ENCODE results near the gene FAM185A. TPM values are rescaled to one million over a fixed set of nuclear protein-coding genes. Genes with fewer than 3 reads are reported as not detected.
"Not testable (repeated sequence)": the region's sequence is repeated elsewhere in the genome, so short reads cannot be mapped to it uniquely, and the experiment has no call there.

Gene FAM185A
- total RNA-seq, 1 experiment from 2014 or later: 12.5 TPM

DNA sequence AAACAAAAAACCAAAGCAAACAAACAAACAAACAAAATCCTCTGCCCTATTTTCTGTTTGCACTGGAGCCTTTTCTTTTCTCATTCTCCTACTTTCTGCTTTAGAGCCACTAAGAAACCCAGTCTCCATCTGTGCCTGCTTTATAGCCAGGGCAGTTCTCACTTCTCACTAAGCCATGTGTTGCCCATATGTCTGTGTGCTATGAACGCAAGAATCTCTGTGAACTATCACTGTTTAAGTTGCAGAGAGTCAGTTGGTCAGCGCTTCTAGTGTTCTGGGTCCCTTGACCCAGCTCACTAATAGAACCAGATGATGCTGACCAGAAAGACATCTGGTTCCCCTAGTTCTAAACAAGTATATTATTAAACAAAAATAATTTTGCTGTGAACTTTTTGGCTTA is 81.4 kb downstream of the FAM185A start:
- no peak for DNase-seq (ENCODE audit: low spot score)

DNA sequence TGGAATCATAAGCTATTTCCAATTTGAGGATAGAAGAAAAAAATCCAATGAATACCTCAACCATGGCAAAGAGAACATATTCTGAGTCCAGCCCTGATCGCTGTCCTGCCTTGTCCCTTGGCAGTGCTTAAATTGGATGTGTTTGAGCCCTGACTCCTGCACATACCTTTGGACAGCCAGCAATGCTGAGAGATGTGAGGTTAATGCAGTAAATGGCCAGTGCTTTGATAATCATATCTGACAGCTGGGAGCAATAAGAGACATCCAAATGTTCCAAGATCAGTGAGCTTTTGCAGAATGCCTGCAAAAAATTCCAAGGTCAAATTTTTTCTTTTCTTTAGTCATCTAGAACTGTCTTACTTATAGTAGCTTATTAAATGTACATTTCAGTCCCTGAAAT is 83.9 kb downstream of the FAM185A start:
- no peak for DNase-seq (ENCODE audit: low spot score)

DNA sequence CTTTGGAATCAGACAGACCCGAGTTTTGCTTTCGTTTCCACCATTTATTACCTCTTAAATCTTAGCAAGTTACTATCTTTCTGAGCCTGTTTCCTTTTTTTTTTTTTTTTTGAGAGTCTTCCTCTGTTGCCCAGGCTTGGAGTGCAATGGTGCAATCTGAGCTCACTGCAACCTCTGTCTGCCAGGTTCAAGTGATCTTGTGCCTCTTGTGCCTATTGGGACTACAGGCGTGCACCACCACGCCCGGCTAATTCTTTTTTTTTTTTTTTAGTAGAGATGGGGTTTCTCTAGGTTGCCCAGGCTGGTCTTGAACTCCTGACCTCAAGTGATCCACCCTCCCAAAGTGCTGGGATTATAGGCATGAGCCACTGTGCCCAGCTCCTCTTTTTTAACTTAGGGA is 84.5 kb downstream of the FAM185A start:
- DNase-seq (ENCODE audit: low spot score): no peak

DNA sequence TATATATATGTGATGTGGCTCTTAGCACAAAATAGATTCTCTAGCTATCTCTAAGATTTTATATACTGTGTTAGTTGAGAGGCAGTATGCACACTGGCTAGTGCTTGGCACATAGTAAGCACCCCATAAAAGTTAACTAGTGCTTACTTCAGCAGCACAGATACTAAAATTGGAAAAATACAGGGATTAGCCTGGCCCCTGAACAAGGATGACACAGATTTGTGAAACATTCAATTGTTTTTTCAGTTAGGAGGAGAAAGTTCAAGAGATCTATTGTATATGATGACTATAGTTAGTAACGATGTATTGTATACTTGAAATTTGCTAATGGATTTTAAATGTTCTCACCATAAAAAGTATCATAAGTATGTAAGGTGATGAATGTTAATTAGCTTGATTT is 85.7 kb downstream of the FAM185A start:
- no peak for DNase-seq (ENCODE audit: low spot score)

DNA sequence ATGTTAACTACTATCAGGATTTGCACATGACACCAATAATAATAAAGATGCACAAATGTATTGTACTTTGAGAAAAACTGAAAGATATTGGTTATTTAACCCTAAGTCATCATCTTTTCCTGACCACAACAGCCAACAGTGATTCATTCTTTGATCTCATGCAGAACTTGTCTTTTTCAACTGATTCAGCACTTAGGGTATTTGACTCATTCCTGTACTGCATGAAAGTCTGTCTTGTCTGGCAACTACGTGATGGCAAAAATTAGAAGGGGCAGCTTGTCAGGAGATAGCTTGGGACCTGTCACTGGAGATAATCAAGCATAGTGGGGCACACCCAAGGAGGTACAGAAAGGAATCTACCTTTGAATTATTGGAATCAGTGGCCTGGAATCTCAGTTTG is 86.2 kb downstream of the FAM185A start:
- DNase-seq (ENCODE audit: low spot score): peak; percentile 90

DNA sequence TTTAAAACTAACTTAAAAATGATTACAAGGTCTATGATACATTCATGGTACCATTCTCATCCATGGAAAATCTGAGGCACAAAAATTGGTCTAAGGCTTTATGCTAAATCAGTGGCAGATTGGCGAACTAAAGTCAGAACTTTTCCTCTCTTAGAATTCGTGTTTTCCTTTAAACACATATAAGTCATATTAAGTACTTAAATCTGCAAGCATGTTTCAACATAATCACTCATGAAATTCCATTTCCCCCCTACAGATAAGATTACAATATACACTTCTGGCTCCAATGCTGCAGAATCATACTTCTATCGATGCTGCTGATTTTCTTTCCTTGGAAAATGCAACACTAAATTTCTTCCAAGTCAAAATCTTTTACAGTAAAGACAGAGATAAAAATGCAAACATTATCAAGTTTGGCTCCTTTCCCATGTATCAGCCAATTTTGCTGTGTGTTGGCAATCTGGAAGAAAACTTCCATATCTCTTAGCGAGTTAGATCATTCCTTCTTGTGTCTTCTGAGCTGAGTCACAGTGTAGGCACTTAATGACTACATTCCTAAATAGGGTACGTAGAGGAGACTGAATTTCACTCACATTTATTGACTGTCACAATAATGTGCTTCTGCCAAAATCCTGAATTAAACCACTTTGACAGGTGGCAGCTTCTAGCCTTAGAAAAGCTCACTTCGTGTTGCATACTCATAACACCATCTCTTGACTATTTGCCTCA is 87.6 kb downstream of the FAM185A start:
- peak; percentile 95 for DNase-seq (ENCODE audit: low spot score)

DNA sequence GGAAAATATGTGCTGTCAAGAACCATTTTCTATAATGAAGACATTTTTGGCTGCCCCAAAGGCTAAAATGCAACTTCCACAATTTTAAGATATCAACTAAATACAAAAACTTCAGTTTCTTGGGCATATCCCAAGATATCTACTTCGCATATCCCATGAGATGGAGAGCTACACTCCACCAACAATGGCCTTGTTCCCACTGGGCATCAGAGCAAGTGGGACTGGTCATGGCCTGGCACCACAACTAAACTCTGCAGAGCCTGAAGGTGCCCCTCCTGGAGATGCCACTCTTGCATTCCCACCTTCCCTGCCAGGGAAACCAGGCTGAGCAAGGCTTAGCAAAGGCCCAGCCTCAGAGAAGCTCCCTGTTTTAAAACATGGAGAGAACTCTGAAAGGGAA is 88.2 kb downstream of the FAM185A start:
- DNase-seq (ENCODE audit: low spot score): peak; percentile 22

DNA sequence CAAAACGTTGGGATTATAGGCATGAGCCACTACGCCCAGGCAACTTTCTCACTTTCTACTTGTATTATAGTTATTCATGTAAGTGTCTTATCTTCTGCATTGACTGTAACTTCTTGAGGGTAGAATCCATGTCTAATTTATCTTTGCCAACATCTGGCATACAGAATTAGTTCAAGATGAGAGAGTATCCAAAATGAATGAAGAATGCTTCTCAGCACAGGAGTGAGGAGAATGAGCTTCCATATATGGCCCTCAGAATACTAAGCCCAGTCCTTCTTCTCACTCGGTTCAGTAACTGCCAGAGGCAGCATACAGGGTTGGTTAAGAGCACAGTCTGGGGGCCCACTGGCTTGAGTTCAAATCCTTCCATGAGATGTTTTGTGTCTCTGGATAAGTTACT is 89.0 kb downstream of the FAM185A start:
- no peak for DNase-seq (ENCODE audit: low spot score)

DNA sequence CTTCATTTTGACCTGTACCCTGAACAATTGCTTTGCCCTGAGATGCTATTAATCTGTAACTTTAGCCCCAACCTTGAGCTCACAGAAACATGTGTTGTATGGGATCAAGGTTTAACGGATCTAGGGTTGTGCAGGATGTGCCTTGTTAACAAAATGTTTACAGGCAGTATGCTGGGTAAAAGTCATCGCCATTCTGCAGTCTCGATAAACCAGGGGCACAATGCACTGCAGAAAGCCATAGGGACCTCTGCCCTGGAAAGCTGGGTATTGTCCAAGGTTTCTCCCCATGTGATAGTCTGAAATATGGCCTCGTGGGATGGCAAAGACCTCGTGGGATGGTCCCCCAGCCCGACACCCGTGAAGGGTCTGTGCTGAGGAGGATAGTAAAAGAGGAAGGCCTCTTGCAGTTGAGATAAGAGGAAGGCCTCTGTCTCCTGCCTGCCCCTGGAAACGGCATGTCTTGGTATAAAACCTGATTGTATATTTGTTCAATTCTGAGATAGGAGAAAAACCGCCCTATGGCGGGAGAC is 89.8 kb downstream of the FAM185A start:
- not testable (repeated sequence) for DNase-seq (ENCODE audit: low spot score)

DNA sequence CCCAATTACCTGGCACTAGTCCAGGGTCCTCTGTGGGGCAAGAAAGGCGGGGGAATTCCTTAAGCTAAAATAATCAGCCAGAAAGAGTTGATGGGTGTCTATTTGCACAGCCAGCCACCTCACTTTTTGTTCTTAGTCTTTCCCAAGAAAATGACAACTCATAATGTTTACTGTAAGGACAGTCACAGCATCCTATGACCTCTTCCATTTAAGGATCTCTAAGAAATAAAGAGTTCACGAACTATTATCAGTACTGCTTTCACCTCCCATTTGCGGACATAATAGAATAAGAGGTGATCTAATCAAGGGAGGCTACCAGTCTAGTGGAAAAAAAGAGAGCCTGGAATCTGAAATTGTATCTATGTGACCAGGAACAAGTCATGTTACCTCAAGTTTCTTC is 91.6 kb downstream of the FAM185A start:
- no peak for DNase-seq (ENCODE audit: low spot score)

DNA sequence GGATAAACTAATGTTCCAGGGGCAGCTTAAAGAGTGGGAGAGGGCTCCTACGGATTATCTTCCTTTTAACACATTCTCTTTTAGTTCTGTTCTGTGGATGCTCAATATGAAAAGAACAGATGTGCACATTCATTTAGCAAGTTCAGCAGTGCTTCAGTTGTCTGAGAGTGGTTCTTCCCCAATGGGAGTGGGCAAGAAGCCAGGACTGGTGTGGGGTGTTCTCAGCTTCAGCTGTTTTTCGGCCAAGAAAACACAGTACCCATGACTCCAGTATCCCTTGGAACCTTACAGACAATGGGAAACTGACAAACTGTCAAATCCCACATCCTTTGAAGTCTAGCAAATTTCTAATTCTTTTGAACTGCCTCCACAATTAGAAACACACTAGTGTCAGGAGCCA is 92.5 kb downstream of the FAM185A start:
- no peak for DNase-seq (ENCODE audit: low spot score)

DNA sequence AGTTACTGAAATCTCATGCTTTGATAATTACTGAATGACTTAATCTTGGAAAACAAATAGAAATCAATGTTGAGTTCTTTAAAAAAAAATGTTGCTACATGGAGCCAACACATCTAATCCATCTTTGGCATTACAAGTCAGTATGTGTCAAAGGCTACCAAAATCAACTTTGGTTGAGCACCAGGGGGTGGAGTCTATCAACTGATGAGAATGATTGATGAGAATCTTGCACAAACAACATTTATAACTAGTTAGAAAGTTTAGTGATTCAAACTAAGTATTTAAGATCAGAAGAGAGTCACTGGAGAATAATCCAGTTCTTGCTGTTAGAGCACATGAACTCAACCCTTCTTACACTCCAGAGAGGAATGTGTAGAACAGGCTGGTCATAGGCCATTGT is 93.5 kb downstream of the FAM185A start:
- no peak for DNase-seq (ENCODE audit: low spot score)

DNA sequence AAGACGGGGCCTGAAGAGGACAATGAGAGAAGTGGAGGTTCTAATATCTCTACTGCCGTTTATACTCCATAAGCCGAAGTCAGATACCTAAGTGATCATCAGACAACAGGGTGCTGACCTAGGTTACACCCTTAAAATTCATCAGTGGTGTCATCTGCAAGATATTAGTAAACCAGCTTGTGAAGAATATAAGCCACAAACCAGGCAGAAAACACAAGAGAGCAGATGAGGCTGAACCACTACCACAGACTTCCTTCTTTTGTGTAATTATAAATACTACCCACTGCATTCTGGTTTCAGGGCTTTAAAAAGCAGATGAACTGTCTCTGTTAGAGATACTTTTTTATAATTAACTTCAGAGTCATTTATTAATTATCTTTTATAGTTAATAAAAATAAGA is 95.1 kb downstream of the FAM185A start:
- no peak for DNase-seq (ENCODE audit: low spot score)

DNA sequence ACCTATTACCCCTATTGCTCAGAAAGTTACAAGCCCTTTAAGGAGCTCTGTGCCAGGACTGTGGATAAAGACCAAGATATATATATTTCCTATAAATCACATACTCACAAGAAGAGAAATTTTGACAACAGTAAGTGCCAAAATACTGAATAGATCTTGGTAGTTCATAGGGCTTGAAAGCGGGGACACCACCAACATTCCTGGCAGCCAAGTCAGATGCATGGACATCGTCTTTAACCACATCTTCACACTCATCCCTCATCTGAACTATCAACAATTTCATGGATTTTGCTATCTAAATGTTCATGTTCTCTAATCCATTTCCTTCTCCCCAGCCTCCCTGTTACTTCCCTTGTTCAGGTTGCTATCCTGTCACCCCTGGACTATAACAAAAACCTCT is 96.5 kb downstream of the FAM185A start:
- DNase-seq (ENCODE audit: low spot score): no peak

DNA sequence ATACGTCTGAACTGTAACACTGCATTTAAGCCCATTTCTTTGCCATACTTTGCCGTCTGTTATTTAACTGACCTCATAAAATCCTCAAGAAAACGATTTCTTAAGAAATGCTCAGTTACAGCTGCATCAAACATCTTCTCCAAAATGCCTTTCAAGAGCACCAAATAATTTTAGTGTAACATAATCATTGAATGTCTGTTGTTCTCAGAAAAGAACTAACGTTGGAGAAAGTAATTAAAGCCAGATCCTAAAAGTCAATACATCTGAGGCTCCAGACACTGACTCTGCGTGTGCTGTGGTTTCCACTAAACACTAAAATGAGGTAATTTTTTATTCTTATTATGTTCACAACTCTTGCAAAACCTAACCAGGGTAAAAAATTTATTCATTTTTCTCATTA is 100.3 kb downstream of the FAM185A start:
- no peak for DNase-seq (ENCODE audit: low spot score)

DNA sequence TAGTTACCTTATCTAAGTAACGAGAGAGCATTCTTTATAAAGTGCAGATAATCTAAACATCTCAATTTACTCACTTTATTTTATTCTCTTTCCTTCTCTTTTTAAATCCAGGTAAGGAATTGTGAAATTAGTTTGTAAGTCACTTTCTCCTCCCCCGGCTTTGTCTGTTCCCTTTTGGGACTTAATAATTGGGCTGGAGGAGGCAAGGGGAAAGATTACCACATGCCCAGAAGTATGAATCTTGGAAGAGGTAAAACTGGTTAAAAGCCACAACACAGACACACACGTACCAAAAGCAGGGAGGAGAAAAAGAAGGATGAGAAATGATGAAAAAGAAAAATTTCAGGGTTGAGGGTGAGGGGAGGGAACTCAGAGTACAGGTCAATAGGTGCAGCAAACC is 100.7 kb downstream of the FAM185A start:
- DNase-seq (ENCODE audit: low spot score): no peak

DNA sequence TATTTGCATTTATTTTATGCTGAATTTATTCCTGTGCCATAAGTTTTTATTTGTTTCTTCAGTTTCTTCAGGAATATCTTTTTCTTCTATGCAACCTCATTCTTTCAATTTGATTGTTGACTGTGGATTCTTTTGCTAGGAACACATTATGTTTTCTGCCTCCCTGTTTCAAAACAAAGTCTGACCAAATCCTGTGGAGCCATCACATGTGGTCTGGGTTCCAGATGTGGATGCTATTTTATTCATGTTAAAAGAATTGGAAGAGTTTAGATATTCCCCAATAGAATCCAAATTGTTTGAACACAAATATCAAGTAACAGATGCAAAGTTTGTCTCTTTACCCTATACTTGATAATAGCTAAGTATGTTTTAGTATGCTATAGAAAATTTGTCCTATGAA is 107.2 kb downstream of the FAM185A start:
- DNase-seq (ENCODE audit: low spot score): no peak

Other genes with a start within 250 kb of the FAM185A start
- 0.07 and 3.9 TPM in 2 replicates for gene RASA4B, start 231.2 kb upstream of the FAM185A start, total RNA-seq (2014; rRNA removed; shearing (Covaris generic))
- 0.12 and 1.00 TPM in 2 replicates for gene UPK3BL2, start 205.3 kb upstream of the FAM185A start, total RNA-seq (2014; rRNA removed; shearing (Covaris generic))
- gene SPDYE2, start 197.8 kb upstream of the FAM185A start, total RNA-seq (2014; rRNA removed; shearing (Covaris generic)): 0.10 TPM in 1 of 2 replicates, not detected in the other
- 8.6 and 14.1 TPM in 2 replicates for gene POLR2J3, start 176.4 kb upstream of the FAM185A start, total RNA-seq (2014; rRNA removed; shearing (Covaris generic))
- 10.8 and 15.8 TPM in 2 replicates for gene RASA4, start 132.2 kb upstream of the FAM185A start, total RNA-seq (2014; rRNA removed; shearing (Covaris generic))
- gene UPK3BL1, start 106.2 kb upstream of the FAM185A start, total RNA-seq (2014; rRNA removed; shearing (Covaris generic)): 12.8 and 13.9 TPM in 2 replicates
- not detected in 2 replicates for gene SPDYE2B, start 98.7 kb upstream of the FAM185A start, total RNA-seq (2014; rRNA removed; shearing (Covaris generic))
- 2.4 and 2.8 TPM in 2 replicates for gene POLR2J2, start 77.3 kb upstream of the FAM185A start, total RNA-seq (2014; rRNA removed; shearing (Covaris generic))
- 843 and 845 TPM in 2 replicates for gene LRRC17, start 164.0 kb downstream of the FAM185A start, total RNA-seq (2014; rRNA removed; shearing (Covaris generic))

Data from A172 (cell line).